ENCODE results near the gene TENM3. TPM values are rescaled to one million over a fixed set of nuclear protein-coding genes. Genes with fewer than 3 reads are reported as not detected.

The TENM3 gene
- polyA plus RNA-seq, 1 of the 3 experiments (the other 2 are of a cell fraction), result 10.4 TPM

DNA sequence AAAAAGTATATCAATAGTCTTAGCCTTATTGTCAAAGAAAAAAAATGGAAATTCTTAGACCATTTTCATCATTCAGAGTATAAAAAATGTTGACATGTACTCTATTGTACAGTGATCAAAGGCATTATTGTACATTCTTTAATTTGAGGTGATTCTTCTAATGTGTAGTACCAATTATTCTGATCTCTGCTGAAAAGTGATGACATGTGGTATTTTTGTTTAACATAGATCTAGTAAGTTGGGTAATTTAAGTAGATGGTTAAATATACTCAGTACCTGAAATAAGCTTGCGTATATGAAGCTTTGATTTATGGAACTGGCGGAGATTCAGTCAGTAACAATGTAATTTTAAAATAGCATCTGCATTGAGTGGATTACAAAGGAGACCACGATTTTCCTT, 5.1 kb downstream of the TENM3 start (continued):
- TF ChIP-seq REST (IDR thresholded peaks at IDR 0.05; ENCODE audit: low read depth, low read length) (no peak), YY1 (IDR thresholded peaks at IDR 0.05; ENCODE audit: low read depth) (no peak), TEAD4 (IDR thresholded peaks at IDR 0.05; ENCODE audit: borderline replicate concordance, insufficient read depth) (no peak), GATA2 (CRISPR knock-in tag; IDR thresholded peaks at IDR 0.05) (no peak), PBX3 (IDR thresholded peaks at IDR 0.05) (no peak)
- TF ChIP-seq, protein P1, sequence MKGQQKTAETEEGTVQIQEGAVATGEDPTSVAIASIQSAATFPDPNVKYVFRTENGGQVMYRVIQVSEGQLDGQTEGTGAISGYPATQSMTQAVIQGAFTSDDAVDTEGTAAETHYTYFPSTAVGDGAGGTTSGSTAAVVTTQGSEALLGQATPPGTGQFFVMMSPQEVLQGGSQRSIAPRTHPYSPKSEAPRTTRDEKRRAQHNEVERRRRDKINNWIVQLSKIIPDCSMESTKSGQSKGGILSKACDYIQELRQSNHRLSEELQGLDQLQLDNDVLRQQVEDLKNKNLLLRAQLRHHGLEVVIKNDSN (IDR thresholded peaks at IDR 0.05; ENCODE audit: borderline replicate concordance, low read depth), result no peak

- no peaks in the 10 kb centered on the region for H3K36me3 ChIP-seq (replicated peaks in 1 of 2; ENCODE audit: control insufficient read depth in 1 of 2, insufficient read depth in 2 of 2, low read length in 1 of 2)
- no peaks in the 10 kb centered on the region for H3K27me3 ChIP-seq (ENCODE audit: insufficient read depth)
- H3F3A ChIP-seq (replicated peaks; ENCODE audit: insufficient read depth), result no peaks in the 10 kb centered on the region
- ChIA-PET CTCF (interaction anchor here (0.6 kb wide), 1 partner anchor 570 kb away, joined by 3 read pairs; no protein-coding TSS in a partner anchor), POLR2A (no interaction called here)
- no peak for DNase-seq
- H3K79me2 ChIP-seq (ENCODE audit: insufficient read depth), result no peaks in the 10 kb centered on the region
- H3K4me2 ChIP-seq, result no peak overlapping the region
- no peaks in the 10 kb centered on the region for H3K9me2 ChIP-seq
- no peaks in the 10 kb centered on the region for H4K20me1 ChIP-seq (ENCODE audit: insufficient read depth)
- no peak overlapping the region for H2AFZ ChIP-seq (ENCODE audit: low read depth)
- H3K4me3 ChIP-seq (ENCODE audit: low read depth in 2 of 2, low read length in 1 of 2), result no peak overlapping the region
- WGBS (ENCODE audit: low lambda C conversion rate), result 92% methylated on average over 6 of the region's 6 CpGs
- no peaks in the 10 kb centered on the region for H3K4me1 ChIP-seq (ENCODE audit: control insufficient read depth in 1 of 2, insufficient read depth in 2 of 2, low read depth in 1 of 2, low read length in 1 of 2)
- H3K9ac ChIP-seq, result no peak overlapping the region
- no peak for TF ChIP-seq RAD21 (IDR thresholded peaks at IDR 0.05; ENCODE audit: low read length)
- no peak for TF ChIP-seq TCF12 (IDR thresholded peaks at IDR 0.05)
- no peak for TF ChIP-seq PBX3 (IDR thresholded peaks at IDR 0.05)
- TF ChIP-seq MEF2A (IDR thresholded peaks at IDR 0.05; ENCODE audit: borderline replicate concordance, low read depth), result no peak
- no peak for TF ChIP-seq REST (IDR thresholded peaks at IDR 0.05; ENCODE audit: low read depth, low read length)
- TF ChIP-seq EZH2phosphoT487 (IDR thresholded peaks at IDR 0.05; ENCODE audit: borderline replicate concordance, low read depth), result no peak
- TF ChIP-seq, protein P1 (IDR thresholded peaks at IDR 0.05; ENCODE audit: borderline replicate concordance, low read depth), result no peak
- TF ChIP-seq EP300 (IDR thresholded peaks at IDR 0.05; ENCODE audit: borderline replicate concordance in 1 of 2, low read depth in 1 of 2, low read length in 1 of 2), result no peak
- no peak for TF ChIP-seq SIN3A (IDR thresholded peaks at IDR 0.05; ENCODE audit: borderline replicate concordance, low read depth, low read length)
- TF ChIP-seq FOXM1 (IDR thresholded peaks at IDR 0.05; ENCODE audit: low read depth), result no peak
- TF ChIP-seq TEAD4 (IDR thresholded peaks at IDR 0.05; ENCODE audit: borderline replicate concordance, insufficient read depth), result no peak
- no peak for TF ChIP-seq NFIC (IDR thresholded peaks at IDR 0.05; ENCODE audit: borderline replicate concordance)
- TF ChIP-seq YY1 (IDR thresholded peaks at IDR 0.05; ENCODE audit: low read depth), result no peak
- TF ChIP-seq MXI1 (IDR thresholded peaks at IDR 0.05; ENCODE audit: low read depth, low read length), result no peak
- TF ChIP-seq, protein P2, sequence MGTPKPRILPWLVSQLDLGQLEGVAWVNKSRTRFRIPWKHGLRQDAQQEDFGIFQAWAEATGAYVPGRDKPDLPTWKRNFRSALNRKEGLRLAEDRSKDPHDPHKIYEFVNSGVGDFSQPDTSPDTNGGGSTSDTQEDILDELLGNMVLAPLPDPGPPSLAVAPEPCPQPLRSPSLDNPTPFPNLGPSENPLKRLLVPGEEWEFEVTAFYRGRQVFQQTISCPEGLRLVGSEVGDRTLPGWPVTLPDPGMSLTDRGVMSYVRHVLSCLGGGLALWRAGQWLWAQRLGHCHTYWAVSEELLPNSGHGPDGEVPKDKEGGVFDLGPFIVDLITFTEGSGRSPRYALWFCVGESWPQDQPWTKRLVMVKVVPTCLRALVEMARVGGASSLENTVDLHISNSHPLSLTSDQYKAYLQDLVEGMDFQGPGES (IDR thresholded peaks at IDR 0.05; ENCODE audit: low read depth, low read length), result no peak
- H3K9me3 ChIP-seq, result no peaks in the 10 kb centered on the region
- no peak overlapping the region for H3K27ac ChIP-seq (ENCODE audit: low read depth in 2 of 2, low read length in 1 of 2)
Measured at GRCh38 chr4:182250446-182250845, 7.2 kb downstream of the TENM3 start.
